Measurements from ENCODE around the gene SLC19A1. TPM values are rescaled to one million over a fixed set of nuclear protein-coding genes. Genes with fewer than 3 reads are reported as not detected.
A peak's percentile ranks its signal among the peaks of the same experiment; 100 is the strongest.

The SLC19A1 gene
- total RNA-seq, 1 donor from 2014 or later, result 4.5 TPM

- FAIRE-seq (no peak), DNase-seq (ENCODE audit: low read depth) (peak; percentile 11)
- no peaks in the 10 kb centered on the region for H3K27me3 ChIP-seq (ENCODE audit: control insufficient read depth, insufficient read depth, low read length)
- no peak for TF ChIP-seq CTCF (IDR thresholded peaks at IDR 0.05; ENCODE audit: insufficient read depth, low read length, severe bottlenecking)
- no peak overlapping the region for H3K4me3 ChIP-seq (ENCODE audit: low read depth, low read length)
- peaks cover 1% of the 10 kb centered on the region for H3K36me3 ChIP-seq (ENCODE audit: control insufficient read depth, insufficient read depth, low read length)
Observed at GRCh38 chr21:45513003-45513717, 29.1 kb downstream of the SLC19A1 start.

- Histone ChIP-seq H3K27me3 (ENCODE audit: control insufficient read depth, insufficient read depth, low read length) (no peaks in the 10 kb centered on the region), H3K4me3 (ENCODE audit: low read depth, low read length) (no peak overlapping the region), H3K36me3 (ENCODE audit: control insufficient read depth, insufficient read depth, low read length) (peaks cover 1% of the 10 kb centered on the region)
- DNase-seq (ENCODE audit: low read depth), result no peak
- FAIRE-seq, result no peak
- no peak for TF ChIP-seq CTCF (IDR thresholded peaks at IDR 0.05; ENCODE audit: insufficient read depth, low read length, severe bottlenecking)
Observed at GRCh38 chr21:45512626-45513002, 29.6 kb downstream of the SLC19A1 start.

GRCh38 chr21:45511661-45512431 is 30.4 kb downstream of the SLC19A1 start:
- DNase-seq (ENCODE audit: low read depth), result no peak
- peaks cover 1% of the 10 kb centered on the region for H3K36me3 ChIP-seq (ENCODE audit: control insufficient read depth, insufficient read depth, low read length)
- no peaks in the 10 kb centered on the region for H3K27me3 ChIP-seq (ENCODE audit: control insufficient read depth, insufficient read depth, low read length)
- no peak for TF ChIP-seq CTCF (IDR thresholded peaks at IDR 0.05; ENCODE audit: insufficient read depth, low read length, severe bottlenecking)
- H3K4me3 ChIP-seq (ENCODE audit: low read depth, low read length), result no peak overlapping the region
- no peak for FAIRE-seq

GRCh38 chr21:45511007-45511406 is 31.2 kb downstream of the SLC19A1 start:
- no peak for FAIRE-seq
- DNase-seq (ENCODE audit: low read depth), result no peak
- Histone ChIP-seq H3K27me3 (ENCODE audit: control insufficient read depth, insufficient read depth, low read length) (no peaks in the 10 kb centered on the region), H3K36me3 (ENCODE audit: control insufficient read depth, insufficient read depth, low read length) (peaks cover 1% of the 10 kb centered on the region), H3K4me3 (ENCODE audit: low read depth, low read length) (no peak overlapping the region)
- TF ChIP-seq CTCF (IDR thresholded peaks at IDR 0.05; ENCODE audit: insufficient read depth, low read length, severe bottlenecking), result no peak

GRCh38 chr21:45510466-45510955 is 31.7 kb downstream of the SLC19A1 start:
- Histone ChIP-seq H3K4me3 (ENCODE audit: low read depth, low read length) (no peak overlapping the region), H3K36me3 (ENCODE audit: control insufficient read depth, insufficient read depth, low read length) (no peaks in the 10 kb centered on the region), H3K27me3 (ENCODE audit: control insufficient read depth, insufficient read depth, low read length) (no peaks in the 10 kb centered on the region)
- TF ChIP-seq CTCF (IDR thresholded peaks at IDR 0.05; ENCODE audit: insufficient read depth, low read length, severe bottlenecking), result no peak
- DNase-seq (ENCODE audit: low read depth) (no peak), FAIRE-seq (no peak)

Measured in bronchial epithelial cell (primary cell).